GM21526 (cell line): Measurements from ENCODE around the gene TSC1.

Source experiments
- ATAC-seq: cut with Tn5 transposase; IDR thresholded peaks from one replicate; pipeline ENCODE4 v1.9.1; 2021; ENCODE audit warnings: moderate library complexity; ENCODE audit not compliant: unreplicated experiment, low FRiP score

TSC1 gene

GRCh38 chr9:132894862-132895835 lies 49.3 kb downstream of the TSC1 start:
- ATAC-seq = no peak

- ATAC-seq = no peak
These were observed 50.1 kb downstream of the TSC1 start for GRCh38 chr9:132894346-132894745.

GRCh38 chr9:132892400-132892799 lies 52.0 kb downstream of the TSC1 start:
- ATAC-seq = no peak

- ATAC-seq = no peak
These were observed 56.3 kb downstream of the TSC1 start for GRCh38 chr9:132888151-132888550.

- ATAC-seq = no peak
These were observed 57.0 kb downstream of the TSC1 start for GRCh38 chr9:132887181-132888120.

- ATAC-seq = no peak
These were observed 58.1 kb downstream of the TSC1 start for GRCh38 chr9:132886334-132886725.

- no peak for ATAC-seq
These were observed 58.6 kb downstream of the TSC1 start for GRCh38 chr9:132885720-132886333.

- no peak for ATAC-seq
These were observed 60.8 kb downstream of the TSC1 start for GRCh38 chr9:132883349-132884294.

- no peak for ATAC-seq
These were observed 61.8 kb downstream of the TSC1 start for GRCh38 chr9:132882616-132883015.

GRCh38 chr9:132881826-132882225 lies 62.6 kb downstream of the TSC1 start:
- ATAC-seq = no peak

- no peak for ATAC-seq
These were observed 64.1 kb downstream of the TSC1 start for GRCh38 chr9:132880324-132880661.

GRCh38 chr9:132879457-132880323 lies 64.7 kb downstream of the TSC1 start:
- no peak for ATAC-seq

GRCh38 chr9:132878695-132879456 lies 65.5 kb downstream of the TSC1 start, which contains the start of gene SPACA9:
TSS of gene SPACA9 (plus strand) at chr9:132878898. CDS start at chr9:132883948, 5,050 bp downstream.
- ATAC-seq = no peak

- ATAC-seq = peak; percentile 58
These were observed 66.4 kb downstream of the TSC1 start, which contains the start of gene AK8 for GRCh38 chr9:132877824-132878694. TSS of gene AK8 (minus strand) at chr9:132878284. CDS start at chr9:132878255, 29 bp downstream.

- no peak for ATAC-seq
These were observed 67.0 kb downstream of the TSC1 start for GRCh38 chr9:132877458-132877823.

- ATAC-seq = no peak
These were observed 67.6 kb downstream of the TSC1 start for GRCh38 chr9:132876849-132877248.

GRCh38 chr9:132875159-132875558 lies 69.3 kb downstream of the TSC1 start:
- ATAC-seq = no peak
